Keratinocyte (primary cell): Measurements from ENCODE around the gene A2ML1.

Experiments used
- CTCF ChIP-seq, 3 experiments: IDR thresholded peaks in 1 of 3; conservative IDR thresholded peaks in 1 of 3; optimal IDR thresholded peaks in 1 of 3; 2 replicates in 2 of 3; 3 replicates in 1 of 3; pipeline versions ENCODE3 to v1.5.1; 2011; ENCODE audit warnings: low read length in 3 of 3, mild to moderate bottlenecking in 3 of 3, moderate library complexity in 2 of 3, control low read depth in 1 of 3, inconsistent platforms in 1 of 3; ENCODE audit not compliant: insufficient read depth in 2 of 3; ENCODE audit errors: extremely low read depth in 1 of 3
- EZH2 ChIP-seq: IDR thresholded peaks from one replicate; pipeline ENCODE4 v1.6.1; 2012; ENCODE audit warnings: inconsistent platforms, mild to moderate bottlenecking, low read length, moderate library complexity

DNA sequence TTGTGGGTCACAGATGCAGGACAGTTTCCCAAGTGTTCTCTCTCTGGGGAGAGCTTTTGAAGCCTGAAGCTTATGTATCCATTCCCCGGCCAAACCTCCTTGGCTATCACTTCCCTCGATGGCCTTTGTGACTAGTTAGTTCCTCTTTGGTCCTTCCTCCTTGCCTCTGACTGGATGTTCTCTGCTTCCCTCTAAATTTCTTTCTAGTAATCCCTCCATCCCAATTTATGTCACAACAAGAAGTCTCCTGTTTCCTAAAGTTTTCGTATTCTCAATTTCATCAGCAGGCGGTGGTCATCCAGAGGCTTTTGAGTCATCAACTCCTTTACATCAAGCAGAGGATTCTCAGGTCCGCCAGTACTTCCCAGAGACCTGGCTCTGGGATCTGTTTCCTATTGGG is 27.5 kb downstream of the A2ML1 start:
- no peak for TF ChIP-seq CTCF (optimal IDR thresholded peaks at IDR 0.05 in 1 of 3, IDR thresholded peaks at IDR 0.05 in 1 of 3, conservative IDR thresholded peaks at IDR 0.05 in 1 of 3; ENCODE audit: extremely low read depth in 1 of 3, insufficient read depth in 2 of 3, low read length in 3 of 3)
- no peak for TF ChIP-seq EZH2
